SK-N-SH (cell line): Measurements from ENCODE around the gene PIGM. TPM values are rescaled to one million over a fixed set of nuclear protein-coding genes. Genes with fewer than 3 reads are reported as not detected.

Source experiments
- CTCF ChIA-PET: fragments of 300-600, 350-600 bp; formaldehyde crosslinking; extraction: SDS; loops from one replicate; lab custom pipeline; 2021; lab: Yijun Ruan, JAX
- POLR2A ChIA-PET: fragments of 350-600 bp; sonication (Branson Sonifier 250); formaldehyde crosslinking; extraction: SDS; loops from one replicate; lab custom pipeline; 2020; ENCODE audit warnings: antibody characterized with exemption, inconsistent platforms; lab: Yijun Ruan, JAX
- DNase-seq: peaks from one replicate; pipeline ENCODE4 v3.0.0; 2012
- H2AFZ ChIP-seq: fragments of 200-600 bp; sonication (generic); 2 replicates; pipeline ENCODE4 v1.8.1; 2016; ENCODE audit warnings: antibody characterized with exemption, mild to moderate bottlenecking, low read depth
- H3F3A ChIP-seq: fragments of 200-600 bp; sonication (generic); replicated peaks from 2 replicates; pipeline ENCODE3; 2016; ENCODE audit warnings: antibody characterized with exemption, mild to moderate bottlenecking; ENCODE audit not compliant: insufficient read depth
- H3K27ac ChIP-seq, 2 experiments: fragments of 200-500 bp in 1 of 2; fragments of 200-600 bp in 1 of 2; sonication (Bioruptor generic) in 1 of 2; sonication (generic), shearing (Covaris generic) in 1 of 2; 2 replicates each; pipeline versions ENCODE4 v1.5.1 to v1.6.1; 2014 to 2016; ENCODE audit warnings: low read depth in 2 of 2, inconsistent platforms in 1 of 2, low read length in 1 of 2, mild to moderate bottlenecking in 1 of 2, mixed read lengths in 1 of 2
- H3K27me3 ChIP-seq: fragments of 200-600 bp; sonication (generic), shearing (Covaris generic); 2 replicates; pipeline ENCODE4 v1.6.1; 2016; ENCODE audit warnings: mixed run types; ENCODE audit not compliant: insufficient read depth
- H3K36me3 ChIP-seq, 2 experiments: fragments of 200-500 bp in 1 of 2; fragments of 200-600 bp in 1 of 2; sonication (Bioruptor generic) in 1 of 2; sonication (generic) in 1 of 2; replicated peaks in 1 of 2; 2 replicates each; pipeline versions ENCODE3 to v1.5.1; 2014 to 2016; ENCODE audit warnings: low read length in 1 of 2, mild to moderate bottlenecking in 1 of 2; ENCODE audit not compliant: insufficient read depth in 2 of 2, control insufficient read depth in 1 of 2
- H3K4me1 ChIP-seq, 2 experiments: fragments of 200-500 bp in 1 of 2; fragments of 200-600 bp in 1 of 2; sonication (Bioruptor generic) in 1 of 2; sonication (generic), shearing (Covaris generic) in 1 of 2; 2 replicates each; pipeline versions ENCODE4 v1.5.1 to v1.6.1; 2014 to 2016; ENCODE audit warnings: low read depth in 1 of 2, low read length in 1 of 2, mixed run types in 1 of 2; ENCODE audit not compliant: insufficient read depth in 2 of 2, control insufficient read depth in 1 of 2
- H3K4me2 ChIP-seq: fragments of 200-600 bp; sonication (generic), shearing (Covaris generic); 2 replicates; pipeline ENCODE4 v1.6.1; 2017; ENCODE audit warnings: mixed run types
- H3K4me3 ChIP-seq, 2 experiments: fragments of 200-500 bp in 1 of 2; fragments of 200-600 bp in 1 of 2; sonication (Bioruptor generic) in 1 of 2; sonication (generic), shearing (Covaris generic) in 1 of 2; 2 replicates each; pipeline versions ENCODE4 v1.5.1 to v1.8.1; 2014 to 2016; ENCODE audit warnings: low read depth in 2 of 2, inconsistent platforms in 1 of 2, low read length in 1 of 2, mild to moderate bottlenecking in 1 of 2, mixed read lengths in 1 of 2, moderate library complexity in 1 of 2
- H3K79me2 ChIP-seq: fragments of 200-600 bp; sonication (generic); 2 replicates; pipeline ENCODE4 v1.8.1; 2017; ENCODE audit warnings: mild to moderate bottlenecking; ENCODE audit not compliant: insufficient read depth
- H3K9ac ChIP-seq: fragments of 200-600 bp; sonication (generic); 2 replicates; pipeline ENCODE4 v1.6.1; 2017; ENCODE audit warnings: mixed run types
- H3K9me2 ChIP-seq: fragments of 200-600 bp; sonication (generic); 2 replicates; pipeline ENCODE4 v1.6.1; 2017; ENCODE audit warnings: mixed run types
- H3K9me3 ChIP-seq: fragments of 200-600 bp; sonication (generic); 2 replicates; pipeline ENCODE4 v1.6.1; 2017; ENCODE audit warnings: mixed run types, mild to moderate bottlenecking, moderate library complexity
- H4K20me1 ChIP-seq: fragments of 200-600 bp; sonication (generic); 2 replicates; pipeline ENCODE4 v1.6.1; 2017; ENCODE audit warnings: mild to moderate bottlenecking, mixed run types; ENCODE audit not compliant: insufficient read depth
- CHD2 ChIP-seq: fragments of 150-350 bp; IDR thresholded peaks from 2 replicates; pipeline ENCODE4 v1.6.1; 2018; ENCODE audit warnings: low read length; ENCODE audit not compliant: partially characterized antibody
- ELF1 ChIP-seq: IDR thresholded peaks from 2 replicates; pipeline ENCODE4 v1.4.0; 2012
- FOXM1 ChIP-seq: IDR thresholded peaks from 2 replicates; pipeline ENCODE4 v1.4.0; 2012; ENCODE audit warnings: low read depth, mild to moderate bottlenecking
- GATA2 ChIP-seq: sonication (generic); formaldehyde crosslinking; IDR thresholded peaks from 2 replicates; pipeline ENCODE4 v1.5.0; 2020; ENCODE audit warnings: mild to moderate bottlenecking, missing genetic modification reagents
- JUND ChIP-seq: IDR thresholded peaks from 2 replicates; pipeline ENCODE4 v1.4.0; 2012
- MAX ChIP-seq: IDR thresholded peaks from 2 replicates; pipeline ENCODE4 v1.4.0; 2012; ENCODE audit warnings: low read depth
- MEF2A ChIP-seq: IDR thresholded peaks from 2 replicates; pipeline ENCODE4 v1.4.0; 2012; ENCODE audit warnings: low read depth, borderline replicate concordance
- PBX3 ChIP-seq: IDR thresholded peaks from 2 replicates; pipeline ENCODE4; 2012
- POLR2AphosphoS5 ChIP-seq: IDR thresholded peaks from 2 replicates; pipeline ENCODE4 v1.6.1; 2012; ENCODE audit warnings: low read depth, low read length
- RFX5 ChIP-seq: IDR thresholded peaks from 2 replicates; pipeline ENCODE4 v1.6.1; 2012; ENCODE audit warnings: mild to moderate bottlenecking, improper control_type of control experiment, low read length
- SIN3A ChIP-seq: IDR thresholded peaks from 2 replicates; pipeline ENCODE4 v1.6.1; 2012; ENCODE audit warnings: low read depth, mild to moderate bottlenecking, low read length, moderate library complexity, borderline replicate concordance
- SMC3 ChIP-seq: IDR thresholded peaks from 2 replicates; pipeline ENCODE4 v1.6.1; 2012; ENCODE audit warnings: low read depth, low read length, improper control_type of control experiment
- TCF12 ChIP-seq: IDR thresholded peaks from 2 replicates; pipeline ENCODE4 v1.4.0; 2012
- YY1 ChIP-seq: IDR thresholded peaks from 2 replicates; pipeline ENCODE4 v1.4.0; 2012; ENCODE audit warnings: low read depth, mild to moderate bottlenecking
- WGBS: methylation state at CpG from one replicate; pipeline ENCODE4 v1.1.6; 2017; ENCODE audit warnings: low lambda C conversion rate; 5-methylcytosine and 5-hydroxymethylcytosine counted together
- polyA plus RNA-seq, 3 experiments: library from polyadenylated mRNA; depleted of rRNA; stranded (reverse); fragments of >200 nt; gene quantifications; 2 replicates each; pipeline ENCODE4 v1.2.3, GENCODE V29; 2012
- TF ChIP-seq, protein P1 (sequence below): fragments of 150-350 bp; IDR thresholded peaks from 2 replicates; pipeline ENCODE4 v1.6.1; 2016; ENCODE audit warnings: mild to moderate bottlenecking, low read depth, low read length
- TF ChIP-seq, protein P2 (sequence below): fragments of 200-600 bp; sonication (generic); IDR thresholded peaks from 2 replicates; pipeline ENCODE4 v1.6.1; 2017; ENCODE audit warnings: antibody characterized with exemption, mild to moderate bottlenecking, moderate library complexity

The PIGM gene
- polyA plus RNA-seq, 1 of the 3 experiments (the other 2 are of a cell fraction) = 4.0 TPM

GRCh38 chr1:160009801-160010200 lies 22.0 kb downstream of the PIGM start:
- Histone ChIP-seq H3K27me3 (peaks cover 8% of the 10 kb centered on the region; the same call in 1 of the 2 replicates), H3K9me3 (no peaks in the 10 kb centered on the region), H3F3A (peaks cover 5% of the 10 kb centered on the region), H3K27ac (no peak overlapping the region), H3K79me2 (no peaks in the 10 kb centered on the region), H3K9ac (no peak overlapping the region), H3K4me2 (no peak overlapping the region), H3K9me2 (no peaks in the 10 kb centered on the region; the same call in 1 of the 2 replicates), H4K20me1 (no peaks in the 10 kb centered on the region), H2AFZ (no peak overlapping the region), H3K4me3 (no peak overlapping the region), H3K36me3 (no peaks in the 10 kb centered on the region), H3K4me1 (no peaks in the 10 kb centered on the region)
- CTCF ChIA-PET = interaction anchor here (1.1 to 12.0 kb wide), 6 partner anchors 8 to 123 kb away, joined by 3 to 460 read pairs (median 58); partner anchors contain the start of gene TAGLN2
- TF ChIP-seq JUND (no peak), FOXM1 (no peak), RFX5 (no peak), ELF1 (no peak), TCF12 (no peak), PBX3 (no peak), YY1 (no peak), POLR2AphosphoS5 (no peak), CHD2 (no peak), SMC3 (no peak), SIN3A (no peak), MEF2A (no peak), MAX (no peak), GATA2 (CRISPR knock-in tag) (no peak)
- TF ChIP-seq, protein P1, sequence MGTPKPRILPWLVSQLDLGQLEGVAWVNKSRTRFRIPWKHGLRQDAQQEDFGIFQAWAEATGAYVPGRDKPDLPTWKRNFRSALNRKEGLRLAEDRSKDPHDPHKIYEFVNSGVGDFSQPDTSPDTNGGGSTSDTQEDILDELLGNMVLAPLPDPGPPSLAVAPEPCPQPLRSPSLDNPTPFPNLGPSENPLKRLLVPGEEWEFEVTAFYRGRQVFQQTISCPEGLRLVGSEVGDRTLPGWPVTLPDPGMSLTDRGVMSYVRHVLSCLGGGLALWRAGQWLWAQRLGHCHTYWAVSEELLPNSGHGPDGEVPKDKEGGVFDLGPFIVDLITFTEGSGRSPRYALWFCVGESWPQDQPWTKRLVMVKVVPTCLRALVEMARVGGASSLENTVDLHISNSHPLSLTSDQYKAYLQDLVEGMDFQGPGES = no peak
- TF ChIP-seq, protein P2, sequence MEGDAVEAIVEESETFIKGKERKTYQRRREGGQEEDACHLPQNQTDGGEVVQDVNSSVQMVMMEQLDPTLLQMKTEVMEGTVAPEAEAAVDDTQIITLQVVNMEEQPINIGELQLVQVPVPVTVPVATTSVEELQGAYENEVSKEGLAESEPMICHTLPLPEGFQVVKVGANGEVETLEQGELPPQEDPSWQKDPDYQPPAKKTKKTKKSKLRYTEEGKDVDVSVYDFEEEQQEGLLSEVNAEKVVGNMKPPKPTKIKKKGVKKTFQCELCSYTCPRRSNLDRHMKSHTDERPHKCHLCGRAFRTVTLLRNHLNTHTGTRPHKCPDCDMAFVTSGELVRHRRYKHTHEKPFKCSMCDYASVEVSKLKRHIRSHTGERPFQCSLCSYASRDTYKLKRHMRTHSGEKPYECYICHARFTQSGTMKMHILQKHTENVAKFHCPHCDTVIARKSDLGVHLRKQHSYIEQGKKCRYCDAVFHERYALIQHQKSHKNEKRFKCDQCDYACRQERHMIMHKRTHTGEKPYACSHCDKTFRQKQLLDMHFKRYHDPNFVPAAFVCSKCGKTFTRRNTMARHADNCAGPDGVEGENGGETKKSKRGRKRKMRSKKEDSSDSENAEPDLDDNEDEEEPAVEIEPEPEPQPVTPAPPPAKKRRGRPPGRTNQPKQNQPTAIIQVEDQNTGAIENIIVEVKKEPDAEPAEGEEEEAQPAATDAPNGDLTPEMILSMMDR = no peak
- 24% methylated on average over 2 of the region's 2 CpGs for WGBS
- DNase-seq = no peak
- POLR2A ChIA-PET = no interaction called here
